ENCODE measurements around the gene CREB5. TPM values are rescaled to one million over a fixed set of nuclear protein-coding genes. Genes with fewer than 3 reads are reported as not detected.

The CREB5 gene
- total and polyA plus RNA-seq, 7 donors: 0.86 to 33.8 (median 16.6) TPM

DNA sequence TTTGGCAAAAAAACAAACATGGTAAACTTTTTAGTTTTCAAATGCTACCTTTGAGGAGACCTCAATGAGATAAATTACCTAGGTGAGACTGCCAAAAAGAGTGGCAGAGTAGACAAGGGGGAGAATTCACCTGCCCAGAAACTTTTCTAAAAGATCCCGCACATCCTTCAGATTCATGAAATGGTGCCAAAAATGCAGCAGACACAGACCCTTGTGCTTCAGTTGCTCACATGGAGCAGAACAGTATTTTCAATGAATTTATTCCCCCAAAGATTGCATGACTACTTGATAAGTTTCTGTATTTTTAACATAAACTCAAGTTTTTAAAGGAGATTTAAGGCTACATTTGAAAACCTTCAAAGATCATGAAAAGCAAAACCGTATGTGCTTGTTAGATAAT, 275.9 kb downstream of the CREB5 start:
- H3K36me3 ChIP-seq (ENCODE audit: insufficient read depth in 1 of 2, low read depth in 1 of 2): no peaks in the 10 kb centered on the region
- peaks cover 38% of the 10 kb centered on the region for H3K4me1 ChIP-seq
- no peaks in the 10 kb centered on the region for H3K27me3 ChIP-seq (ENCODE audit: insufficient read depth in 3 of 3, low read length in 2 of 3)
- H3K4me3 ChIP-seq: peak overlapping the region; percentile 67
- DNase-seq: no peak
- intact Hi-C loops (cut with DNase I): loop anchor here (2.0 to 5.0 kb wide), 4 partner anchors 61 to 296 kb away; no protein-coding TSS in a partner anchor
- H3K9me3 ChIP-seq: no peaks in the 10 kb centered on the region
- H3K27ac ChIP-seq: peak overlapping the region; percentile 64
- no peak for TF ChIP-seq CTCF (IDR thresholded peaks at IDR 0.05)
- ATAC-seq: no peak
- 46 to 59% (median 50%) methylated on average over 2 of the region's 2 CpGs for WGBS, 3 donors

DNA sequence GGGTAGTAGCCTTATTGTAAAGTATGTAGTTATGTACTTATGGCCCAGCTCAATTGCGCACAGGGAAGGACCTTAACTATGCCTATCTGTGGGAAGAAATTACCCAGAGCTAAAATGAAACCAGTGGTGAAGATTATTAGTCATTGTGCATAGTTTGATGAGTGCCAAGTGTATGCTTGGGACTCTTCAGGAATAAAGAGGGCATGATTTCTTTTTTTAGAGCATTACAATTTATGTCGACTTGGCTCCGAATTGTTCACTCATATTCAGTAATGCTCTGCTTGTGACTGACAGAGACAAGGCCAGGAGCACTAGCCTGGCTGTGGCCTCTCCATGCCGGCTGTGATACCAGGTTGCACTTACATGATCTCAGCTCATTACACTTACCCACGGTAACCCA, 276.3 kb downstream of the CREB5 start:
- WGBS, 3 donors: 17 to 29% (median 26%) methylated on average over 5 of the region's 5 CpGs
- H3K4me3 ChIP-seq: peak overlapping the region; percentile 67

DNA sequence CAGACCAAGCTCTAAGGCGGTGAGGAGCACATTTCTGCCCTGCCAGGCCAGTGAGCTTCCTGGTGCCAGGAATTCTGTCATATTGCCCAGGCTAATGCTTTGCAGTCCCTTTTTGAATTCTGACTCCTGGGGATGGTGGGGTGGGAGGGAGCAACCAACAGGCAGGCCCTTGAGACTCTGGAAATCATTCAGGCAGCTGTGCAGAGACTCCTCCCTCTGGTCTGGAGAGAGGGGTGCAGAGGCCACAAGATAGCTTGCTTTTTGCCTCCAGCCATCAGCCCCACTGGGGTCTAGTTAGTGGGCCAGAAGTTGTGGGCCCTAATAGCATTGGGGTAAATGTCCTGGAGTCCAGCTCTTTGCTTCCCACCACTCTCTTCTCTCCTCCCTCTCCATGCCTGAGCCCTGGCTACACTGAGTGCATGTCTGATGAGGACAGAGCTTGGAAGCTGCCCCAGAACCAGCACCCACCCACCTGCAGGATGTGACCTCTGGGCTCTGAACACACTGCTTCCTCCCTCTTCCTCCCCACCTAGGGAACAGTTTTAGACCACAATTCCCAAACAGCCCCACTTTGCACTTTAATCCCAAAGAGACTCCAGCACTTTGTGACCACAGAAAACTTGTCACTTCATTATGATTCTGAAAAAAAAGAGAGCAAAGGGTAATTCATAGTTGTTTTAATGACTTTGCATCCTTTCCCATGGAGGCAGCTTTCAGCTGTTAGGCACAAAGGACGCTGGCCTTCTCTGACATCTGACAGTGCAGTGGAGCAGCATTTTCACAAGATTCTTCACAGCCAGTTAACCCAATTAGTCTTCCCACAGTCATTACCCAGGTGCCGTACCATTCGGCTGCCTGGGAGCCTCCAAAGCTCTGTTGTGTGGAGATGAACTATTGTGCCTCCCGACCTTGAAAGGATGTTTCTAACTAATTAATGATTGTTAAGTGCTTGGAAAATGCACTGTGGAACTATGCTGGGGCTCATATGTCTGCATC, 283.3 kb downstream of the CREB5 start:
- no peak for DNase-seq
- no peak overlapping the region for H3K27ac ChIP-seq
- H3K4me3 ChIP-seq: no peak overlapping the region
- ATAC-seq: peak in 3 of 4 donors; percentile 17 to 49 (median 46)
- H3K36me3 ChIP-seq (ENCODE audit: insufficient read depth in 1 of 2, low read depth in 1 of 2): no peaks in the 10 kb centered on the region
- intact Hi-C loops (cut with DNase I): no loop called here
- H3K4me1 ChIP-seq: peaks cover 22% of the 10 kb centered on the region
- no peaks in the 10 kb centered on the region for H3K27me3 ChIP-seq (ENCODE audit: insufficient read depth in 3 of 3, low read length in 2 of 3)
- H3K9me3 ChIP-seq: no peaks in the 10 kb centered on the region
- no peak for TF ChIP-seq CTCF (IDR thresholded peaks at IDR 0.05)
- WGBS, 3 donors: 47 to 53% (median 52%) methylated on average over 5 of the region's 5 CpGs

More for the DNA sequence above, 276.3 kb downstream of the CREB5 start:
- Histone ChIP-seq H3K4me1 (peaks cover 38% of the 10 kb centered on the region), H3K36me3 (ENCODE audit: insufficient read depth in 1 of 2, low read depth in 1 of 2) (no peaks in the 10 kb centered on the region), H3K27me3 (ENCODE audit: insufficient read depth in 3 of 3, low read length in 2 of 3) (no peaks in the 10 kb centered on the region), H3K27ac (peak overlapping the region; percentile 64), H3K9me3 (no peaks in the 10 kb centered on the region)
- intact Hi-C loops (cut with DNase I): loop anchor here (2.0 to 5.0 kb wide), 4 partner anchors 61 to 296 kb away; no protein-coding TSS in a partner anchor
- TF ChIP-seq CTCF (IDR thresholded peaks at IDR 0.05): no peak
- DNase-seq (peak in 1 of 2 donors; percentile 73), ATAC-seq (peak; percentile 84 to 91 (median 86))

DNA sequence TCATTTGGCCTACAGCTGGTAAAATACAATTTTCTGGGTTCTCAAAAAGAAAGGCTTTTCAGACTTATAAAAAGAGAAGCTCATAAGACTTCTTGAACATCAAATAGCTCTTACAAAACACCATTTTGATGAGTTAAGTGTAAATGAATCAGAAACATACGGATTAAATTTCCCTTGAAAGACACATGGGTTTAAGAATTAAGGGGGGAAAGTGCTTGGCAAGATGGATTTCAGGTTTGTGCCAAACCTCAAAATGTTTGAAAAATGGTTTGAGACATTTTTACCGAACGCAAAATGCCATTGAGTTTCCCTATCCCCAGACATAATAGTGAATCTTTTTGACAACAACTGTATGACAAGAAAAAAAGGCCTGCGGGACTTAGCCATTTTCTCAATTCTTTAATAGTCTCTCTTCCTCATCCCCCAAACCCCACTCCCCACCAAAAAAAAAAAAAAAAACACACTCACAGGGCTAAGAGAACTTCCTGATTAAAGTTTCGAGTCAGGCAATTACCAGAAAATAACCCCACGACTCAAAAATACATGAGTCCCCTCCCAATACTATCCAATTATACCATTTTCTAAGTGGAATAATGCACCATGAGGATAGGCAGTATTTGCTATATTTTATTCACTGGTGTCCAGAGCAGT, 285.7 kb downstream of the CREB5 start:
- DNase-seq (no peak), ATAC-seq (no peak)
- Histone ChIP-seq H3K27me3 (ENCODE audit: insufficient read depth in 3 of 3, low read length in 2 of 3) (no peaks in the 10 kb centered on the region), H3K4me3 (no peak overlapping the region), H3K36me3 (ENCODE audit: insufficient read depth in 1 of 2, low read depth in 1 of 2) (no peaks in the 10 kb centered on the region), H3K27ac (no peak overlapping the region), H3K9me3 (no peaks in the 10 kb centered on the region), H3K4me1 (peaks cover 47% of the 10 kb centered on the region)
- no peak for TF ChIP-seq CTCF (IDR thresholded peaks at IDR 0.05)
- intact Hi-C loops (cut with DNase I): no loop called here
- WGBS, 3 donors: 69% methylated on average over 6 of the region's 6 CpGs

Measured in psoas muscle (tissue), 8 donors.